Frontal cortex (tissue), 4 donors: Measurements from ENCODE around the gene TMEM131. TPM values are rescaled to one million over a fixed set of nuclear protein-coding genes. Genes with fewer than 3 reads are reported as not detected.
"Not testable (repeated sequence)": the region's sequence is repeated elsewhere in the genome, so short reads cannot be mapped to it uniquely, and the experiment has no call there.

Experiments
- DNase-seq, 2 donors: peaks; one replicate each; pipeline ENCODE4 v3.0.0; 2012; ENCODE audit warnings: low spot score in 2 of 2
- FAIRE-seq: peaks from 2 replicates; lab custom pipeline; 2012; peaks lifted over from hg19 to GRCh38; lab: Jason Lieb, UNC
- total RNA-seq: library from RNA; depleted of rRNA; stranded (reverse); fragments of >200 nt; gene quantifications from one replicate; pipeline ENCODE4 v1.2.3, GENCODE V29; 2014
- donor health status: control.
- donor health status: control.
- donor health status: control.

The TMEM131 gene
- total RNA-seq, 1 donor from 2014 or later = 30.2 TPM

GRCh38 chr2:97845133-97845532 is 150.6 kb downstream of the TMEM131 start:
- FAIRE-seq (no peak), DNase-seq (no peak)

GRCh38 chr2:97844311-97844859 is 151.4 kb downstream of the TMEM131 start:
- FAIRE-seq = no peak
- no peak for DNase-seq

- no peak for DNase-seq
- FAIRE-seq = no peak
Observed at GRCh38 chr2:97840198-97840597, 155.6 kb downstream of the TMEM131 start.

- no peak for FAIRE-seq
- DNase-seq = no peak
Observed at GRCh38 chr2:97834610-97835009, 161.1 kb downstream of the TMEM131 start.

- DNase-seq = no peak
Observed at GRCh38 chr2:97831121-97831520, 164.6 kb downstream of the TMEM131 start.

GRCh38 chr2:97829255-97829654 is 166.5 kb downstream of the TMEM131 start:
- DNase-seq, FAIRE-seq: not testable (repeated sequence)

More at GRCh38 chr2:97831121-97831520, 164.6 kb downstream of the TMEM131 start:
- no peak for FAIRE-seq

- FAIRE-seq = not testable (repeated sequence)
Observed at GRCh38 chr2:97827013-97827412, 168.7 kb downstream of the TMEM131 start.

GRCh38 chr2:97826266-97826847 is 169.4 kb downstream of the TMEM131 start:
- not testable (repeated sequence) for FAIRE-seq, DNase-seq

More at GRCh38 chr2:97827013-97827412, 168.7 kb downstream of the TMEM131 start:
- not testable (repeated sequence) for DNase-seq

GRCh38 chr2:97824011-97824410 is 171.7 kb downstream of the TMEM131 start:
- not testable (repeated sequence) for DNase-seq, FAIRE-seq

- not testable (repeated sequence) for DNase-seq, FAIRE-seq
Observed at GRCh38 chr2:97821862-97822261, 173.9 kb downstream of the TMEM131 start.

GRCh38 chr2:97819754-97820153 is 176.0 kb downstream of the TMEM131 start:
- FAIRE-seq = no peak
- DNase-seq = no peak

- no peak for DNase-seq
Observed at GRCh38 chr2:97816411-97816810, 179.3 kb downstream of the TMEM131 start.

GRCh38 chr2:97812931-97813330 is 182.8 kb downstream of the TMEM131 start:
- no peak for FAIRE-seq
- DNase-seq = no peak

More at GRCh38 chr2:97816411-97816810, 179.3 kb downstream of the TMEM131 start:
- no peak for FAIRE-seq

GRCh38 chr2:97808816-97809215 is 186.9 kb downstream of the TMEM131 start:
- no peak for DNase-seq
- no peak for FAIRE-seq

GRCh38 chr2:97806738-97807618 is 188.8 kb downstream of the TMEM131 start:
- FAIRE-seq (peak; percentile 24), DNase-seq (peak; percentile 37 to 51)

GRCh38 chr2:97805776-97806175 is 190.0 kb downstream of the TMEM131 start:
- FAIRE-seq (no peak), DNase-seq (no peak)

- DNase-seq (no peak), FAIRE-seq (no peak)
Observed at GRCh38 chr2:97801028-97801427, 194.7 kb downstream of the TMEM131 start.

- FAIRE-seq (no peak), DNase-seq (no peak)
Observed at GRCh38 chr2:97798416-97798815, 197.3 kb downstream of the TMEM131 start.

GRCh38 chr2:97797355-97797754 is 198.4 kb downstream of the TMEM131 start:
- FAIRE-seq (no peak), DNase-seq (no peak)

GRCh38 chr2:97796465-97797126 is 199.2 kb downstream of the TMEM131 start:
- DNase-seq = no peak
- FAIRE-seq = no peak
